ENCODE measurements around the gene MSX1.

MSX1 gene

GRCh38 chr4:4860600-4861389, 1.3 kb downstream of the MSX1 start:
- ChIA-PET POLR2A (no interaction called here), CTCF (no interaction called here)
- DNase-seq (ENCODE audit: extremely low spot score) = no peak
- no peak for TF ChIP-seq CTCF (IDR thresholded peaks at IDR 0.05; ENCODE audit: control extremely low read depth, extremely low read depth, low read depth, missing control alignments)

GRCh38 chr4:4861390-4862018, 2.0 kb downstream of the MSX1 start:
- CTCF ChIA-PET = no interaction called here
- TF ChIP-seq CTCF (IDR thresholded peaks at IDR 0.05; ENCODE audit: control extremely low read depth, extremely low read depth, low read depth, missing control alignments) = no peak
- no peak for DNase-seq (ENCODE audit: extremely low spot score)
- POLR2A ChIA-PET = no interaction called here

DNA sequence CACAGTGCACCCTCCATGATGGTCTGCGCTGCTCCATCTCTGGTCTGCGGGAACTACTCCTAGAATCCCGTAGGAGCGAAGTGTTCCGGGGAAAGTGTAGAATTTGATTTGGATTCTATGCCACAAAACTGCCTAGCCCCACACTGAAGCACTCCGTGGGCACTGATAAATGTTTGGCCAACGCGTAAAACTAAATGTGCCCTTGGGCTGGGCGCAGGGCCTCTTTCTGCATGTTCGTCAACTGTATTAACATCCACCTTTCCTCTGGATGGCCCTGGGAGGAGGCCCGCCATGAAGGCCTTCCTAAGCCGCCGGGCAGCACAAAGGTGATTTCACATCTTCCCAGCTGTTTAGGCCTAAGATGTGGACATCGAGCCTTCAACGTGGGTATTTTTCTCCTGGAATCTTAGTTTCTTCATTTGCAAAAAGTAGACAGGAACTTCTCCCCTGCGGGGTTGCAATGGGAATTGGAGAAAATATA, 2.6 kb downstream of the MSX1 start:
- POLR2A ChIA-PET = no interaction called here
- TF ChIP-seq CTCF (IDR thresholded peaks at IDR 0.05; ENCODE audit: control extremely low read depth, extremely low read depth, low read depth, missing control alignments) = no peak
- DNase-seq (ENCODE audit: extremely low spot score) = no peak
- CTCF ChIA-PET = no interaction called here

- CTCF ChIA-PET = interaction anchor here (0.9 kb wide), 1 partner anchor 343 kb away, joined by 3 read pairs; no protein-coding TSS in a partner anchor
- TF ChIP-seq CTCF (IDR thresholded peaks at IDR 0.05; ENCODE audit: control extremely low read depth, extremely low read depth, low read depth, missing control alignments) = no peak
- no peak for DNase-seq (ENCODE audit: extremely low spot score)
- POLR2A ChIA-PET = no interaction called here
Measured at GRCh38 chr4:4862665-4863482, 3.4 kb downstream of the MSX1 start.

- ChIA-PET POLR2A (no interaction called here), CTCF (interaction anchor here (0.9 kb wide), 1 partner anchor 12 kb away, joined by 3 read pairs; no protein-coding TSS in a partner anchor)
- TF ChIP-seq CTCF (IDR thresholded peaks at IDR 0.05; ENCODE audit: control extremely low read depth, extremely low read depth, low read depth, missing control alignments) = no peak
- DNase-seq (ENCODE audit: extremely low spot score) = no peak
Measured at GRCh38 chr4:4864443-4864939, 5.0 kb downstream of the MSX1 start.

Measured in GM10248 (cell line).